DND-41 (cell line): ENCODE data around the gene PHF21B.

Source experiments
- EZH2 ChIP-seq: IDR thresholded peaks from 3 replicates; pipeline ENCODE4 v1.6.1; 2012; ENCODE audit warnings: borderline replicate concordance, low read depth, mild to moderate bottlenecking, moderate library complexity, low read length, inconsistent platforms; ENCODE audit not compliant: severe bottlenecking
- TF ChIP-seq, protein P1 (sequence below): IDR thresholded peaks from 2 replicates; pipeline ENCODE4 v1.5.1; 2012; ENCODE audit warnings: borderline replicate concordance, low read length, moderate library complexity, mild to moderate bottlenecking; ENCODE audit not compliant: poor library complexity, severe bottlenecking; ENCODE audit errors: extremely low read depth

GRCh38 chr22:44986926-44987325 lies 22.9 kb downstream of the PHF21B start:
- TF ChIP-seq, protein P1, sequence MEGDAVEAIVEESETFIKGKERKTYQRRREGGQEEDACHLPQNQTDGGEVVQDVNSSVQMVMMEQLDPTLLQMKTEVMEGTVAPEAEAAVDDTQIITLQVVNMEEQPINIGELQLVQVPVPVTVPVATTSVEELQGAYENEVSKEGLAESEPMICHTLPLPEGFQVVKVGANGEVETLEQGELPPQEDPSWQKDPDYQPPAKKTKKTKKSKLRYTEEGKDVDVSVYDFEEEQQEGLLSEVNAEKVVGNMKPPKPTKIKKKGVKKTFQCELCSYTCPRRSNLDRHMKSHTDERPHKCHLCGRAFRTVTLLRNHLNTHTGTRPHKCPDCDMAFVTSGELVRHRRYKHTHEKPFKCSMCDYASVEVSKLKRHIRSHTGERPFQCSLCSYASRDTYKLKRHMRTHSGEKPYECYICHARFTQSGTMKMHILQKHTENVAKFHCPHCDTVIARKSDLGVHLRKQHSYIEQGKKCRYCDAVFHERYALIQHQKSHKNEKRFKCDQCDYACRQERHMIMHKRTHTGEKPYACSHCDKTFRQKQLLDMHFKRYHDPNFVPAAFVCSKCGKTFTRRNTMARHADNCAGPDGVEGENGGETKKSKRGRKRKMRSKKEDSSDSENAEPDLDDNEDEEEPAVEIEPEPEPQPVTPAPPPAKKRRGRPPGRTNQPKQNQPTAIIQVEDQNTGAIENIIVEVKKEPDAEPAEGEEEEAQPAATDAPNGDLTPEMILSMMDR, result no peak
- no peak for TF ChIP-seq EZH2
